H9 (cell line): ENCODE data around the gene GTF2A1. TPM values are rescaled to one million over a fixed set of nuclear protein-coding genes. Genes with fewer than 3 reads are reported as not detected.

Experiments used
- DNase-seq: peaks from one replicate; pipeline ENCODE4 v3.0.0-alpha.2; 2017
- H2AFZ ChIP-seq: one replicate; pipeline ENCODE4 v1.6.1; 2013; ENCODE audit warnings: mild to moderate bottlenecking, low read length, control low read depth, moderate library complexity
- H2AK5ac ChIP-seq: 2 replicates; pipeline ENCODE4 v1.6.1; 2013; ENCODE audit warnings: low read length, control low read depth, mixed read lengths; ENCODE audit not compliant: insufficient read length
- H2BK120ac ChIP-seq: one replicate; pipeline ENCODE4 v1.6.1; 2013; ENCODE audit warnings: low read depth, mild to moderate bottlenecking, low read length, control low read depth, inconsistent platforms; ENCODE audit not compliant: poor library complexity, severe bottlenecking
- H2BK12ac ChIP-seq: 2 replicates; pipeline ENCODE4 v1.6.1; 2013; ENCODE audit warnings: low read length, control low read depth, mixed read lengths, low read depth; ENCODE audit not compliant: insufficient read length
- H2BK15ac ChIP-seq: 2 replicates; pipeline ENCODE4 v1.6.1; 2013; ENCODE audit warnings: low read depth, low read length, control low read depth
- H2BK20ac ChIP-seq: one replicate; pipeline ENCODE4 v1.6.1; 2013; ENCODE audit warnings: low read depth, mild to moderate bottlenecking, low read length, control low read depth, inconsistent platforms; ENCODE audit not compliant: poor library complexity, severe bottlenecking
- H2BK5ac ChIP-seq: 2 replicates; pipeline ENCODE4 v1.6.1; 2013; ENCODE audit warnings: low read length, control low read depth, mixed read lengths; ENCODE audit not compliant: insufficient read length
- H3K14ac ChIP-seq: 2 replicates; pipeline ENCODE4 v1.6.1; 2013; ENCODE audit warnings: low read length, control low read depth; ENCODE audit not compliant: insufficient read depth
- H3K18ac ChIP-seq: 2 replicates; pipeline ENCODE4 v1.6.1; 2013; ENCODE audit warnings: low read depth, mild to moderate bottlenecking, mixed read lengths, low read length, control low read depth; ENCODE audit not compliant: insufficient read length
- H3K23ac ChIP-seq: 2 replicates; pipeline ENCODE4 v1.6.1; 2013; ENCODE audit warnings: low read length, control low read depth, mixed read lengths, low read depth; ENCODE audit not compliant: insufficient read length
- H3K23me2 ChIP-seq: 2 replicates; pipeline ENCODE4 v1.6.1; 2013; ENCODE audit warnings: low read depth, mild to moderate bottlenecking, mixed read lengths, low read length, control low read depth; ENCODE audit not compliant: insufficient read length, poor library complexity, severe bottlenecking
- H3K27ac ChIP-seq: 2 replicates; pipeline ENCODE4 v1.5.1; 2013; ENCODE audit warnings: low read length, control low read depth, mixed read lengths, low read depth; ENCODE audit not compliant: insufficient read length
- H3K27me3 ChIP-seq: 2 replicates; pipeline ENCODE4 v1.6.1; 2013; ENCODE audit warnings: low read length, control low read depth, inconsistent platforms; ENCODE audit not compliant: insufficient read depth
- H3K4ac ChIP-seq: 2 replicates; pipeline ENCODE4 v1.6.1; 2013; ENCODE audit warnings: low read depth, mild to moderate bottlenecking, control low read depth, inconsistent platforms, low read length, moderate library complexity
- H3K4me1 ChIP-seq: 2 replicates; pipeline ENCODE4 v1.6.1; 2013; ENCODE audit warnings: low read length, control low read depth, inconsistent platforms; ENCODE audit not compliant: insufficient read depth
- H3K4me2 ChIP-seq: 2 replicates; pipeline ENCODE4 v1.6.1; 2013; ENCODE audit warnings: low read length, control low read depth, mixed read lengths; ENCODE audit not compliant: insufficient read length, insufficient read depth
- H3K56ac ChIP-seq: 2 replicates; pipeline ENCODE4 v1.6.1; 2013; ENCODE audit warnings: low read depth, mild to moderate bottlenecking, mixed read lengths, low read length, control low read depth; ENCODE audit not compliant: insufficient read length
- H3K79me1 ChIP-seq: 2 replicates; pipeline ENCODE4 v1.6.1; 2013; ENCODE audit warnings: low read depth, mild to moderate bottlenecking, moderate library complexity, low read length, control low read depth, inconsistent platforms; ENCODE audit not compliant: insufficient read depth, poor library complexity, severe bottlenecking
- H3K79me2 ChIP-seq: 2 replicates; pipeline ENCODE4 v1.6.1; 2013; ENCODE audit warnings: low read length, control low read depth, inconsistent platforms; ENCODE audit not compliant: insufficient read depth
- H3K9ac ChIP-seq: 2 replicates; pipeline ENCODE4 v1.6.1; 2013; ENCODE audit warnings: low read length, control low read depth, mixed read lengths; ENCODE audit not compliant: insufficient read length; ENCODE audit errors: extremely low read depth
- H3K9me3 ChIP-seq: one replicate; pipeline ENCODE4 v1.6.1; 2013; ENCODE audit warnings: low read depth, low read length, inconsistent platforms; ENCODE audit not compliant: control insufficient read depth
- H3T11ph ChIP-seq: one replicate; pipeline ENCODE4 v1.6.1; 2013; ENCODE audit warnings: mild to moderate bottlenecking, low read length, control low read depth, inconsistent platforms
- H4K20me1 ChIP-seq: one replicate; pipeline ENCODE4 v1.6.1; 2013; ENCODE audit not compliant: control insufficient read depth, insufficient read length, insufficient read depth
- H4K5ac ChIP-seq: 2 replicates; pipeline ENCODE4 v1.6.1; 2013; ENCODE audit warnings: low read depth, mild to moderate bottlenecking, mixed read lengths, low read length, control low read depth; ENCODE audit not compliant: insufficient read length
- H4K8ac ChIP-seq: replicated peaks from 2 replicates; pipeline ENCODE4 v1.6.1; 2013; ENCODE audit warnings: low read length, control low read depth, mixed read lengths, low read depth; ENCODE audit not compliant: insufficient read length
- H4K91ac ChIP-seq: 2 replicates; pipeline ENCODE4 v1.6.1; 2013; ENCODE audit warnings: low read depth, mild to moderate bottlenecking, moderate library complexity, mixed read lengths, low read length, control low read depth; ENCODE audit not compliant: insufficient read length
- H3K27ac Mint-ChIP-seq, 3 experiments: 2 replicates in 2 of 3; 3 replicates in 1 of 3; pipeline ENCODE4 v1.8.0; 2020 to 2021; ENCODE audit warnings: mixed read lengths in 3 of 3, mild to moderate bottlenecking in 1 of 3, moderate library complexity in 1 of 3
- H3K27me3 Mint-ChIP-seq: 2 replicates; pipeline ENCODE4 v1.8.0; 2021; ENCODE audit warnings: low read depth, mild to moderate bottlenecking, moderate library complexity, mixed read lengths
- H3K36me3 Mint-ChIP-seq, 3 experiments: 2 replicates in 2 of 3; 3 replicates in 1 of 3; pipeline ENCODE4 v1.8.0; 2020 to 2021; ENCODE audit warnings: low read depth in 3 of 3, mixed read lengths in 3 of 3; ENCODE audit not compliant: insufficient read depth in 1 of 3
- H3K4me1 Mint-ChIP-seq, 2 experiments: 2 replicates each; pipeline ENCODE4 v1.8.0; 2020; ENCODE audit warnings: mixed read lengths in 2 of 2
- H3K4me3 Mint-ChIP-seq, 2 experiments: 2 replicates in 1 of 2; 3 replicates in 1 of 2; pipeline ENCODE4 v1.8.0; 2020 to 2021; ENCODE audit warnings: mild to moderate bottlenecking in 2 of 2, mixed read lengths in 2 of 2, moderate library complexity in 1 of 2
- H3K9me3 Mint-ChIP-seq, 2 experiments: 2 replicates in 1 of 2; 3 replicates in 1 of 2; pipeline ENCODE4 v1.8.0; 2020; ENCODE audit warnings: mild to moderate bottlenecking in 2 of 2, mixed read lengths in 2 of 2, moderate library complexity in 1 of 2
- total RNA-seq: library from RNA; stranded (reverse); gene quantifications from 2 replicates; pipeline ENCODE4 v1.2.1, GENCODE V29; 2021
- TF ChIP-seq, protein P1 (sequence below): fragments of 200-600 bp; sonication (generic); conservative IDR thresholded peaks from 3 replicates; pipeline ENCODE4 v1.8.0; 2021; ENCODE audit warnings: antibody characterized with exemption, mild to moderate bottlenecking

GTF2A1 gene
- total RNA-seq, 1 experiment from 2014 or later = 43.0 TPM

DNA sequence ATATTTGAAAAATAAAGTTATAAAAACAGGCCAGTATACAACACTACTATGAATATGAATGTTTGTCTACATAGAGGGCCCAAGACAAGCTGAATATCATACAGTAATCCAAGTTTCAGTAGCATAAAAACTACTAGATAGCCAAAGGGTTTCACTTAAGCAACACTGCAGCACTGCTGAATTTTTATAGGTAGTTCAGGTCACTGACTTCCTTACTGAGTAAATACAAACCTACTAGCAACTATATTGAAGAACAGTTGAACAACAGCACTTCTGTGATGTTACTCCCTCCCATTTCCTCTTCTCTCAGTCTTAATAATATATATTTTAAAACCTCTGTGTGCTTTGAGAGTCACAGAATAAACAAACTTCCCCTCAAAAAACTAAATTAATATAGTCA, 42.7 kb downstream of the GTF2A1 start:
- H3K23ac ChIP-seq = no peak overlapping the region
- no peaks in the 10 kb centered on the region for H4K20me1 ChIP-seq
- 0 out of 4 replicates have a peak, but pooled peaks cover 0 to 3% of the 10 kb centered on the region in 2 experiments for H3K4me1 Mint-ChIP-seq
- H3K36me3 Mint-ChIP-seq = peaks cover 9 to 40% (median 27%) of the 10 kb centered on the region in 3 experiments
- H3T11ph ChIP-seq = no peak overlapping the region
- H4K5ac ChIP-seq = no peak overlapping the region
- H3K9ac ChIP-seq = no peak overlapping the region
- no peaks in the 10 kb centered on the region for H3K23me2 ChIP-seq
- H3K27ac ChIP-seq = no peak overlapping the region
- no peak overlapping the region for H3K4ac ChIP-seq
- no peak overlapping the region for H2AK5ac ChIP-seq
- no peak overlapping the region for H2AFZ ChIP-seq
- H3K4me3 Mint-ChIP-seq = no peak overlapping the region
- no peak overlapping the region for H2BK15ac ChIP-seq
- H3K9me3 ChIP-seq = no peaks in the 10 kb centered on the region
- no peak overlapping the region for H3K56ac ChIP-seq
- no peak overlapping the region for H3K4me2 ChIP-seq
- TF ChIP-seq, protein P1, sequence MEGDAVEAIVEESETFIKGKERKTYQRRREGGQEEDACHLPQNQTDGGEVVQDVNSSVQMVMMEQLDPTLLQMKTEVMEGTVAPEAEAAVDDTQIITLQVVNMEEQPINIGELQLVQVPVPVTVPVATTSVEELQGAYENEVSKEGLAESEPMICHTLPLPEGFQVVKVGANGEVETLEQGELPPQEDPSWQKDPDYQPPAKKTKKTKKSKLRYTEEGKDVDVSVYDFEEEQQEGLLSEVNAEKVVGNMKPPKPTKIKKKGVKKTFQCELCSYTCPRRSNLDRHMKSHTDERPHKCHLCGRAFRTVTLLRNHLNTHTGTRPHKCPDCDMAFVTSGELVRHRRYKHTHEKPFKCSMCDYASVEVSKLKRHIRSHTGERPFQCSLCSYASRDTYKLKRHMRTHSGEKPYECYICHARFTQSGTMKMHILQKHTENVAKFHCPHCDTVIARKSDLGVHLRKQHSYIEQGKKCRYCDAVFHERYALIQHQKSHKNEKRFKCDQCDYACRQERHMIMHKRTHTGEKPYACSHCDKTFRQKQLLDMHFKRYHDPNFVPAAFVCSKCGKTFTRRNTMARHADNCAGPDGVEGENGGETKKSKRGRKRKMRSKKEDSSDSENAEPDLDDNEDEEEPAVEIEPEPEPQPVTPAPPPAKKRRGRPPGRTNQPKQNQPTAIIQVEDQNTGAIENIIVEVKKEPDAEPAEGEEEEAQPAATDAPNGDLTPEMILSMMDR = no peak
- H3K4me1 ChIP-seq = no peaks in the 10 kb centered on the region
- H2BK20ac ChIP-seq = no peak overlapping the region
- no peak overlapping the region for H2BK5ac ChIP-seq
- H3K14ac ChIP-seq = no peak overlapping the region
- no peak overlapping the region for H2BK12ac ChIP-seq
- H2BK120ac ChIP-seq = no peak overlapping the region
- no peak for DNase-seq
- no peak overlapping the region for H3K27ac Mint-ChIP-seq
- H4K91ac ChIP-seq = no peak overlapping the region
- H3K18ac ChIP-seq = no peak overlapping the region
- no peaks in the 10 kb centered on the region for H3K79me1 ChIP-seq
- H3K9me3 Mint-ChIP-seq = no peaks in the 10 kb centered on the region
- no peaks in the 10 kb centered on the region for H3K27me3 Mint-ChIP-seq
- H3K27me3 ChIP-seq = no peaks in the 10 kb centered on the region
- H4K8ac ChIP-seq = no peak overlapping the region
- no peaks in the 10 kb centered on the region for H3K79me2 ChIP-seq
